Hepatic stellate cell (primary cell): ENCODE results near the gene CLPSL2.

ENCODE experiments used
- DNase-seq: peaks from one replicate; pipeline ENCODE4 v3.0.0; 2011; ENCODE audit warnings: low spot score

Gene CLPSL2

GRCh38 chr6:35746516-35746915 lies 29.9 kb upstream of the CLPSL2 start:
- no peak for DNase-seq

- DNase-seq = no peak
Observed at GRCh38 chr6:35747877-35748276, 28.5 kb upstream of the CLPSL2 start.

- no peak for DNase-seq
Observed at GRCh38 chr6:35750557-35750956, 25.8 kb upstream of the CLPSL2 start.

- DNase-seq = no peak
Observed at GRCh38 chr6:35751594-35751993, 24.8 kb upstream of the CLPSL2 start.

- no peak for DNase-seq
Observed at GRCh38 chr6:35752330-35752729, 24.1 kb upstream of the CLPSL2 start.

- DNase-seq = peak; percentile 54
Observed at GRCh38 chr6:35754452-35755277, 21.7 kb upstream of the CLPSL2 start.

GRCh38 chr6:35755278-35755924 lies 21.0 kb upstream of the CLPSL2 start:
- no peak for DNase-seq

GRCh38 chr6:35757456-35758123 lies 18.8 kb upstream of the CLPSL2 start:
- no peak for DNase-seq

GRCh38 chr6:35759426-35759825 lies 17.0 kb upstream of the CLPSL2 start:
- DNase-seq = no peak

GRCh38 chr6:35765739-35766138 lies 10.7 kb upstream of the CLPSL2 start:
- no peak for DNase-seq

- DNase-seq = no peak
Observed at GRCh38 chr6:35769211-35769610, 7.2 kb upstream of the CLPSL2 start.

GRCh38 chr6:35771343-35771627 lies 5.1 kb upstream of the CLPSL2 start:
- no peak for DNase-seq

GRCh38 chr6:35774116-35774794 lies 2.1 kb upstream of the CLPSL2 start:
- DNase-seq = no peak

GRCh38 chr6:35775031-35775430 lies 1.4 kb upstream of the CLPSL2 start:
- no peak for DNase-seq

- DNase-seq = no peak
Observed at GRCh38 chr6:35777356-35778102, 1.1 kb downstream of the CLPSL2 start.

GRCh38 chr6:35778437-35778836 lies 2.0 kb downstream of the CLPSL2 start:
- no peak for DNase-seq

GRCh38 chr6:35780719-35781118 lies 4.3 kb downstream of the CLPSL2 start, which contains the start of gene CLPSL1:
TSS of gene CLPSL1 (plus strand) at chr6:35781019. CDS start at chr6:35781111, 92 bp downstream.
- no peak for DNase-seq

GRCh38 chr6:35781290-35781689 lies 4.9 kb downstream of the CLPSL2 start:
- DNase-seq = no peak

GRCh38 chr6:35782424-35782823 lies 6.0 kb downstream of the CLPSL2 start:
- DNase-seq = no peak

GRCh38 chr6:35784200-35784599 lies 7.8 kb downstream of the CLPSL2 start:
- no peak for DNase-seq

- no peak for DNase-seq
Observed at GRCh38 chr6:35786272-35786671, 9.9 kb downstream of the CLPSL2 start.

GRCh38 chr6:35786810-35787209 lies 10.4 kb downstream of the CLPSL2 start:
- no peak for DNase-seq
